ENCODE measurements around the gene SMIM10L2A.

GRCh38 chrX:135396566-135396965, 25.2 kb upstream of the SMIM10L2A start:
- TF ChIP-seq TAF1 (IDR thresholded peaks at IDR 0.05; ENCODE audit: borderline replicate concordance, low read depth, low read length) (no peak), POLR2AphosphoS5 (IDR thresholded peaks at IDR 0.05; ENCODE audit: low read depth, low read length) (no peak)
